ENCODE data around the gene SLC35E2B.

GRCh38 chr1:1626207-1627141, 66.1 kb downstream of the SLC35E2B start:
- TF ChIP-seq CTCF (IDR thresholded peaks at IDR 0.05; ENCODE audit: insufficient read depth, low read depth, low read length) (no peak), EZH2 (IDR thresholded peaks at IDR 0.05; ENCODE audit: insufficient read depth, low read length) (no peak)
